Measurements from ENCODE around the gene PLSCR3. TPM values are rescaled to one million over a fixed set of nuclear protein-coding genes. Genes with fewer than 3 reads are reported as not detected.
A peak's percentile ranks its signal among the peaks of the same experiment; 100 is the strongest.

The PLSCR3 gene
- total RNA-seq (2014; rRNA removed; shearing (Covaris generic)) = 31.7 and 36.7 TPM in 2 replicates
- 78.2 and 86.6 TPM in 2 replicates for polyA plus RNA-seq (2015; cell fraction: cytosol; rRNA removed)
- polyA plus RNA-seq (2015; cell fraction: nucleus; rRNA removed) = 52.2 and 59.3 TPM in 2 replicates

DNA sequence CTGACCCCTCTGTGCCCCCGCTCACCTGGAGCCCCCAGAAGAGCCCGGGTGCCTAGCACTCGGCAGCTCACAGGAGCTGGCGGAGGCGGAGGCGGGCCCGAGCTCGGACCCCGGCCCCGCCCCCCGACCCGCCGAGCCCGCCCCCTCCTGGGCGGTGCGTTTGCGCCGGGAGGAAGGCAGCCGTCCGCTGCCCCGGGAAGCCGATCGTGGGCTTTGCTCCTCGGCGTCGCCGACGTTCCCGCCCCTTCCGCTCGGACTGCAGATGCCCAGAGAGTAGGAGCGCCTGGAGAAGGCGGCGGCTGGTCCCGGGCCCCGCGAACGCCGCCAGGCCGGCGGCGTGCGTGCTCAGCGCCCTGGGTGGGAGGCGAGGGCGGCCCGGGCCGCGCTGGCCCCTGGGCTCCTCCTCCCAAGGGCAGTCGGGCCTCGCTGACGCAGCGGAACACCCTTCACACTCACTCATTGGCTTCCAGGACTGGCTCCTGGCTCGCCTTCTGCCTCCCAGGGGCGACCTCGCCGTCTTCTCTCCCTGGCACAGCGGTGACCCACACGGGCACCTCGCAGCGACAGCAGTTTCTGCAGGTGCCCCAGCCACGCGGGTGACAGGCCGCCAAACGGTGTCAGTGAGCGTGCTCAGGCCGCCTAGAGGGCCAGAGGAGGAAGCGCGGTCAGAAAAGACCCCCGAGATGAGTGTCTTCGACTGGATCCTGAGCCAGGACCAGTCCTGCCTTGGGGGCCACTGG lies at the start of gene PLSCR3:
Gene PLSCR3 (minus strand): TSS at position 74 of the 740 bp plus-strand sequence. CDS start 415 bp downstream, outside the sequence.
- DNase-seq (ENCODE audit: low read depth) = peak; percentile 84

DNA sequence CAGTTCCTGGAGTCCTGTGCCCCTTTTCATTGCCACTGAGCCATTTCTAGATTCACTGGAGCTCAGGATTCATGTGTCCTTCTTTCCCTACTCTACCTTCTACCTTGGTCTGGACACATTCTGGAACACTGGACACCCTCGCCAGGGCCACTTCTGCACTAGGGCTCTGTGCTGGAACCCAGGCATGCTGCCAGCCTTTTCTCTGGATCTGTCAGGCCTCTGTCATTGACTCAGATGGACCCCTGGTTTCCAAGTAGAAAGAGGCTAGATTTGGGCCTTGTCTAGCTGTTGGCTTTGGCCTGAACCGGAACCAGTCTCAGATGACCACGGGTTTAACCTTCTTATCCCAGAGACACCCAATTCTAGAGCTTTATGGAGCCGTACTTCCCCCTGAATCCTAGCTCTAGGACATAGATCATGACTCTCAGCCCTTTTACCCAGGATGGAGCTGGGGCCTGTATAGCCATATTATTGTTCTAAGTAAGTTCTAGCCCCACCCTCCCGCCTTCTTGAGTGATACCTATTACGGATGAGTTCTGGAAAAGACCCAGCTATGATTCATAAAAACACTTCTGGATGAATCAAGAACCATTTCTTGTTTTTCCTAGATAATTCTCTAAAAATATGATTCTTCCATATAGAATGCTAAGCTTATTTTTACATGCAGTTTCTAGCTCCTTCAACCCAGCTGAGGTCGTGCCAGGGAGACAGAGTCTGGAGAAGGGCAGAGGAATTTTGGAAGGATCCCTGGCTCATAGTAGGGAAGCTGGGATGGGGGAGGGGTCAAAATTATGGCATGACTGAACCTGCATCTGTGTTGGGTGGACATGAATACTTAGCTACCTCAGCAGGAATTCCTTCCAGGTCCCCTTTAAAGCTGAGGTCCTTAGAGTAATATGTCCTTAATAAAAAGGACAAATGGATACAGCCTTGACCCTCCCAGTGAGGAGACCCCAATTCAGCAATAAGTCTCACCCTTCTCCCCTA lies 49.5 kb upstream of the PLSCR3 start:
- no peak for DNase-seq (ENCODE audit: low read depth)

DNA sequence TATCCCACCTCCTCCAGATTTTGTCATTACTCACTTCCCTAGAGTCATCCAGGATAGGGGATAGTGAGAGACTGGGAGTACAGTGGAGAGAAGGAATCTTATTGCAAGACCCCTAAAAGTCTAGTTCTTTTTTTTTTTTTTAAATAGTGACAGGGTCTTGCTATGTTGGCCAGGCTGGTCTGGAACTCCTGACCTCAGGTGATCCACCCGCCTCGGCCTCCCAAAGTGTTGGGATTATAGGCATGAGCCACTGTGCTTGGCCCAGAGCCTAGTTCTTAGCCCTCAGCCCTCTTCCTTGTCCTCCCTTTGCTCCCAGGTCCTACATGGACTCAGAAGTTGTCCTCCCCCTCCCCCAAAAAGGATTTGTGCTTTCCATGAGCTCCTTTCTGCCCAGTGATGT lies 47.8 kb upstream of the PLSCR3 start:
- no peak for DNase-seq (ENCODE audit: low read depth)

DNA sequence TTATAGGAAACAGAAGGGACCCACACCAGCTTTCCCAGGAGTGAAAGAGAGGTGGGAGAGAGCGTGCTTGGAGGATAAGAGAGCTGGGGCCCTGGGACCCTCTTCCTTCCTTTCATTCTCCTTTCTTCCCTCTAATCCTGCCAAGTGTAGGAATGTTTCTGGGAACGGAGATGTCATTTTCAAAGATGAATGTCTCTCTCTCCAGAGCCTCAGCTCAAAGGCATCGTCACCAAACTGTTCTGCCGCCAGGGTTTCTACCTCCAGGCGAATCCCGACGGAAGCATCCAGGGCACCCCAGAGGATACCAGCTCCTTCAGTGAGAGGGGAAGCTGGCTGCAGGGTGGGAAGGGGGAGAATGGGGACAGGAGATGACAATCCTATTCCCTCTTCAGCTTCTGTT lies 46.9 kb upstream of the PLSCR3 start:
- DNase-seq (ENCODE audit: low read depth) = no peak

DNA sequence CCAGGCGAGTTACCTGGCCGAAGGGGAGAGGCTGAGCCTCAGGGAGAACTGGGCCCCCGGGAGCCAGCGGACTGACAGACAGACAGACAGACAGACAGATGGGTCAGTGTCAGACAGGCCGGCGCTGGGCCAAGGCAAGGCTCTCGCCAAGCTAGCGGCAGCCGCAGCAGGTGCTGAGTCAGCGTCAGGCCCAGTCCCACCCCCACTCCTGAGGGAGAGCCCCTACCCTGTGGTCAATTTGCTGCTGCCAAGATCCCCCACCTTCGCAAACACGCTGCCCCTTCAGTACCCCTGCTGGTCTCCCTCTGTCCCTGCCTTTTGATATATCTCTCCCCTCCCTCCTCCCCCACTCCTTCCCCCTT lies 46.5 kb upstream of the PLSCR3 start:
- peak; percentile 29 for DNase-seq (ENCODE audit: low read depth)

DNA sequence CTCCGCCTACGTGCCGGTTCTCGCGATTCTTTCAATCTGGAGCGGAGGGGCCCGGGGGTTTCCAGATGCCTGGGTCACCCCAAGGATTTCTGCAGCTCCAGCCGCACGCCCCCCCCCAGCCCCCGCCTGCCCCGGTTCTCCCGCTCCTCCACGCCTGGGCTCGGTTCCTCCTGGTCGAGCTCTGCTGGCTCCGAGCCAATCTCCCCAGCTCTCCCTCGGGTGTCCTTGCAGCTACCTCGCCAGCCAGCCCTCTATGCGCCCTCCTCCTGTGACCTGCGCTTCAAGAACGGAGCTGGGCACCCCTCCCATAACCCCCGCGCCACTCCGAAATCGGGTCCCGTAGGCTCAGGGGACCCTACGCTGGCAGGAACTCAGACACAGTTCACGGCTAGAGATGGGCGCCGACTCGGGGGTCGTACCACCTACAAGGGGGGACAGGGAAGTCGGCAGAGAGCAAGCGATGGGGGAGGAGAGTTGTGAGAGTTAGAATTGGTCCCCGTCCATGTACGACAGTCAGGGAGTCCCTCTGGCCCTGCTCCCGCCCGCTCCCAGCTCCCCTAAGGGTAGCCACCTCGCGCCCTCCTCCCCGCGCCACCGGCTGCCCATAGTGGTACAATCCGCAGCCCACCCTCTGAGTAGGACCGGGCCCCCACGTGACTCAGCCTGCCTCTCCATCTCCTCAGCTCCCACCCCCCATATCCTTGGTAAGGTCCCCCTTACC lies 45.9 kb upstream of the PLSCR3 start:
- no peak for DNase-seq (ENCODE audit: low read depth)

DNA sequence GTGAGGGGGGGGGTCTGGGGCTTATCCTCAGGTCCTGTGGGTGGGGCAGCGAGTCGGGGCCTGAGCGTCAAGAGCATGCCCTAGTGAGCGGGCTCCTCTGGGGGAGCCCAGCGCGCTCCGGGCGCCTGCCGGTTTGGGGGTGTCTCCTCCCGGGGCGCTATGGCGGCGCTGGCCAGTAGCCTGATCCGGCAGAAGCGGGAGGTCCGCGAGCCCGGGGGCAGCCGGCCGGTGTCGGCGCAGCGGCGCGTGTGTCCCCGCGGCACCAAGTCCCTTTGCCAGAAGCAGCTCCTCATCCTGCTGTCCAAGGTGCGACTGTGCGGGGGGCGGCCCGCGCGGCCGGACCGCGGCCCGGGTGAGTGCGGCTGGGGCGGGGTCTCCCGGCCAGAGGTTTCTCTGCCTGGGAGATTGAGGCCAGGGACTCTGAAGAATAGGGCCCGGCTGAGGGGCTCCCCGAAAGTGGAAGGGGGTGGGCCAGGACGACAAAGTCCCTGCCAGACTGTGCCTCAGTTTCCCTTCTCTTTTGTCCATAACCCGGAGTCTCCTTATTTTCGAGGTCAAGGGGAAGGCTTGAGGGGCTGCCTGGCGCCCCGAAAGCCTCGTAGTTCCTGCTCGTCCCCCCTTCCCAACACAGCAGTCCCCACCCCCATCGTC lies 45.3 kb upstream of the PLSCR3 start, which contains the start of gene FGF11:
Gene FGF11 (plus strand): TSS at position 51 of the 651 bp plus-strand sequence. CDS start 109 bp downstream, at position 160.
- no peak for DNase-seq (ENCODE audit: low read depth)

DNA sequence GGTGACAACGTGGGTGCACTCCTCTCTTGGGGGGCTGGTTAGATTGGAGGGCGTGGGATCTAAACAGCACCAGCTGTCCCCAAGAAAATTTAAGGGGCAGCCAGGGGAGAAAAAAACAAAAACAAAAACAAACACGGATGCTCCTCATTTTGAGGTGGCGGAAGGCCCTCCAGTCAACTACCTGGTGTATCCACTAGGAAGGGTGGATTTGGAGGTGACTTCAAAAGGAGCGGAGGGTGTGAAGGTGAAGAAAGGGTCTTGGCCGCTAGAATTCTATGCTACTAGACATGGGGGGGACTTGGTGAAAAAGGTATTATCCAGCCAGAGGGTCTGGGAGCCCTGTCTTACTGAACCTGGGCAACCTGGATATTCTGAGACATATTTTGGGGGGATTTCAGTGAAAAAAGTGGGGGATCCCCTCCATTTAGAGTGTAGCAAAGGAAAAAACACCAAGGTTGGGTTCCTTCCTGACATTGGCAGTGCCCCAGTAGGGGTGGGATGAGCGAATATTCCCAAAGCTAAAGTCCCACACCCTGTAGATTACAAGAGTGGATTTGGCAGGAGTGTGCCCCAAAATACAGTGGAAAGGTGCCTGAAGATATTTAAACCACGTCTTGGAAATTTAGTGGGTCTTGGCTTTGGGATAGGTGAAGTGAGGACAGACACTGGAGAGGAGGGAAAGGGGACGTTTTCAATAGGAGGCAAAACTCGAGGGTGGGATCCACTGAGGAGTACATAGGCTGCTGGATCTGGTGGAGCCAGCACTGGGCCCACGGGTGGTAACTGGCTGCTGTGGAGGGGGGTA lies 44.5 kb upstream of the PLSCR3 start:
- no peak for DNase-seq (ENCODE audit: low read depth)

DNA sequence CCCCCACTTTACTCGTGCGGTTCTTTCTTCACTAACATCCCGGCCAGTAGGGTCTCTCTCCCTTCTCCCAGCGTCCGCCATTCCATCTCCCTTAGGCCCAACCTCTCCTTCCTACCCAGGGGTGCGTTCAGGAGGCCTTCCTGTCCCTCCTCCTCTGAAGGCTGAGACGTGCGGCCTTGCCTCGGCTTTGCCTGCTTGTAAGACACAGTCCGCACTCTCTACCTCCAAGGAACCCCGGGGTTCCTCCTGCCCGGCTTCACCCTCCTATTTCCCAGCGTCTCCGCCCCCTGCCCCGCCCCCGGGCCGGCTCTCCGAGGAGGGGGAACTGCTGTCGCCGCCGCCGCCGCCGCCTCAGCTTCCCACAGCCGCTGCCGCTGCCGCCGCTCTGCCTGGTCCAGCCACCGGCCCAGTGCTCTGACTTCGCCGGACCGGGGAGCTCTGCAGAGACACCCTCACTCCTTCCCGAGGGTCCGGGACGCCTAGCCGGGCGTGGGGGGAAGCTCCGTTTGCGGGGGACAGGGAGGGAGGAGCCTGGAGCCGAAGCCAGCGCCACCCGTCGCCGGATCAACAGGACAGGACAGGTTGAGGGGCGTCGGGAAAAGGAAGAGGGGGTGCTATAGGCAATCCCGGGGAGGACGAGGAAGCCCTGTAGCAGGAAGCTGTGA lies 43.8 kb upstream of the PLSCR3 start:
- no peak for DNase-seq (ENCODE audit: low read depth)

DNA sequence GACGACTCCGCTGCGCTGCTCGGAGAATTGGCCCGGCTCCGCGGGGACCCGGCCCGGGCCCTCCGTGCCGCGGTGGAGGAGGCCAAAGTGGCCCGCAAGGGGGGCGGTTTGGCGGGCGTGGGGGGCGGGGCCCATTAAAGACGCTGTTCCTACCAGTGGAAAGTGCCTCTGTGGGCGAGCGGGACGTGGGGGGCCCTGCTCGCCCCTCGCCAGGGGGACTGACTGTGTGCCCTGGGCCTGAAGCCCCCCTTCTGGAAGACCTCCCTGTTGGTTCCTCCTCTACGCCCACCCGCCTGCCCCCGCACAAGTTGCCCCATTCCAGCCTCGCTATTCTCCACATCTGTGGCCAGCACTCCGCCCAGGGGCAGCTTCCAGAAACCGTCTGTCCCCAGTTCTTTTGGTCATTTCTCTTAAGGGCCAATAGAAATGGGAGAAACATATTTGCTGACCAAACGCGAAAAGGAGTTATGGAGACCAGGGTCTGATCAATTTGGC lies 43.1 kb upstream of the PLSCR3 start:
- DNase-seq (ENCODE audit: low read depth) = no peak

DNA sequence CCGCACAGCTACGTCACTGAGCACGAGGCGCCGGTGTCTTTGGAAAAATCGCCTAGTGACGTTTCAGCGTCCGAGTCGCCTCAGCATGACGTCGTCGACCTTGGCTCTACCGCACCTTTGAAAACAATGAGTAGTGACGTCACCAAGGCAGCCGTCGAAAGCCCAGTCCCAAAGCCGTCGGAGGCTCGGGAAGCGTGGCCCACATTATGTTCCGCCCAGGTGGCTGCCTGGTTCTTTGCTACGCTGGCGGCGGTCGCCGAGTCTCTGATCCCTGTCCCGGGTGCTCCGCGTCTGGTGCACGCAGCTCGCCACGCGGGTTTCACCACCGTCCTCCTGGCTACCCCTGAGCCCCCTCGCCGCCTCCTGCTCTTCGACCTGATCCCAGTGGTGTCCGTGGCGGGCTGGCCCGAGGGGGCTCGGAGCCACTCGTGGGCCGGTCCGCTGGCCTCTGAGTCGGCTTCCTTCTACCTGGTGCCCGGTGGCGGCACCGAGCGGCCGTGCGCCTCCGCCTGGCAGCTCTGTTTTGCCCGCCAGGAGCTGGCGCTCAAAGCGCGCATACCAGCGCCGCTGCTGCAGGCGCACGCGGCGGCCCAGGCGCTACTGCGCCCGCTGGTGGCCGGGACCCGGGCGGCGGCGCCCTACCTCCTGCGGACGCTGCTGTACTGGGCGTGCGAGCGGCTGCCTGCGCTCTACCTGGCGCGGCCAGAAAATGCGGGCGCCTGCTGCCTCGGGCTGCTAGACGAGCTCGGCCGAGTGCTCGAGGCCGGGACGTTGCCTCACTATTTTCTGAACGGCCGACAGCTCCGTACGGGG lies 42.4 kb upstream of the PLSCR3 start:
- DNase-seq (ENCODE audit: low read depth) = peak; percentile 68

DNA sequence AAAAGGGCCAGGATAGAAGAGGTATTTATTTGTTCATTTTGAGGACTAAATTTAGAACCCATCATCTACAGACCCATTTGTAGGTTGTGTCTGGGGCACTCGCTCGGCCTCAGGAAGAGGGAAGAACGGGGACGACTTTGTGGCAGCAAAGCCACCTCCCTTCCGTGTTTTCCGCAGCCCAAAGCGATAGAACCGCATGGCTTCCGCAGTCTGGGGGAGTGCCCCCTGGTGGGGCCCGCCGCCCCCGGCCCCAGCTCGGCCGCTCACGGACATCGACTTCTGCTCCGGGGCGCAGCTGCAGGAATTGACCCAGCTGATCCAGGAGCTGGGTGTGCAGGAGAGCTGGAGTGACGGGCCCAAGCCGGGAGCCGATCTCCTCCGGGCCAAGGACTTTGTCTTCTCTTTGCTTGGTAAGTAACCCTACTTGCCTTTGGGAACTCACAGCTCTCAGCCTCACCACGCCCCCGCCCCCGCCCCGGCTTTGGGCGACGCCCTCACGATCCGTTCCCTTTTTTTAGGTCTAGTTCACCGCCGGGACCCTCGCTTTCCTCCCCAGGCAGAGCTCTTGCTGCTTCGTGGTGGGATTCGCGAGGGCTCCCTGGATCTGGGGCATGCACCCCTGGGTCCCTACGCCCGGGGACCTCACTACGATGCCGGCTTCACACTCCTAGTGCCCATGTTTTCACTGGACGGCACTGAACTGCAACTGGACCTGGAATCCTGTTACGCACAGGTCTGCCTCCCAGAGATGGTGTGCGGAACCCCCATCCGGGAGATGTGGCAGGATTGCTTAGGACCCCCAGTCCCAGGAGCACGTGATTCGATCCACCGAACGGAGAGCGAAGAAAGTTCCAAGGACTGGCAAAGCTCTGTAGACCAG lies 41.6 kb upstream of the PLSCR3 start:
- DNase-seq (ENCODE audit: low read depth) = no peak

DNA sequence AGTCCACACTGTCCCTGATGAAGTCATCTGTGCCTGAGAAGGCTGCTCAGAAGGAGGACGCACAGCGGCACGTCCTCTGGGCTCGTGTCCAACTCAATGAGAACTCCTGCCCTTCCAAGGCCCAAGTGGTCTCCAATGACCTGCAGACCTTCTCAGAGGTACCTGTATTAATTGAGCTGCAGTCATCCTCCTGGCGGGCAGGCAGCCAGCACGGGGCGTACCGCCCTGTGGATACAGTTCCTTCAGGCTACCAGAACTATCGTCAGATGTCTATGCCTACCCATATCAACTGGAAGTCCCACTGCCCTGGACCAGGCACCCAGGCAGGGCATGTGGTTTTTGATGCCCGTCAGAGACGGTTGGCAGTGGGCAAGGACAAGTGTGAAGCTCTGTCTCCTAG lies 38.0 kb upstream of the PLSCR3 start:
- no peak for DNase-seq (ENCODE audit: low read depth)

DNA sequence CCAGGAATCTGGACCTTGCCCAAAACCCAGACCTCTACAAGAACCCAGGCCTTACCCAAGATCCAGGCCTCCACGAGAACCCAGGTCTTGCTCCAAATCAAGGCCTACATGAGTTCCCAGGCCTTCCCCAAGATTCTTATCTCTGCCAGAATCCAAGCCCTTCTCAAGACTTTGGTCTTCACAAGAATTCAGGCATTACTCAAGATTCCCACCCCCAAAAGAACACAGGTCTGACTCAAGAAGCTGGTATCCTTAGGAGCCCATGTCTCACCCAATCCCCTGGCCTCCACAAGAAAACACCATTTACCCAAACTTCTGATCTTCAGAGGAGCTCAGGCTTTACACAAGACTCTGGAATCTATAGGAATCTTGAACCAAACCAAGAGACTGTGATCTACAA lies 36.9 kb upstream of the PLSCR3 start:
- DNase-seq (ENCODE audit: low read depth) = no peak

DNA sequence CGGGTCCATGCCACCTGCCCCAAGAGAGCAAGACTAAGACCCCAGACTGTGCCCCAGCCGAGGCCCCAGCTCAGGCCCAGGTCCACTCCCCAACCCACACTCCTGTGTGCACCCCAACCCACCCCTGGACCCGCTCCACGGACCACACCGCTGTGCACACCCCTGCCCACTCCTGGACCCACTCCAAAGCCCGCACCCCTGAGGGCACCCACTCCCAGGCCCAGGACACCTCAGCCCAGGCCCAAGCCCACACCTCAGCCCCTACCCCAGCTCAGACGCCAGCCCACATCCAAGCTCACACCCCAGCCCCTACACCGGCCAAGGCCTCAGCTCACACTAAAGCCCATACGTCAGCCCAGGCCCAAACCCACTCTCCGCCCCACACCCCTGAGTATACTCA lies 35.4 kb upstream of the PLSCR3 start:
- DNase-seq (ENCODE audit: low read depth) = no peak

DNA sequence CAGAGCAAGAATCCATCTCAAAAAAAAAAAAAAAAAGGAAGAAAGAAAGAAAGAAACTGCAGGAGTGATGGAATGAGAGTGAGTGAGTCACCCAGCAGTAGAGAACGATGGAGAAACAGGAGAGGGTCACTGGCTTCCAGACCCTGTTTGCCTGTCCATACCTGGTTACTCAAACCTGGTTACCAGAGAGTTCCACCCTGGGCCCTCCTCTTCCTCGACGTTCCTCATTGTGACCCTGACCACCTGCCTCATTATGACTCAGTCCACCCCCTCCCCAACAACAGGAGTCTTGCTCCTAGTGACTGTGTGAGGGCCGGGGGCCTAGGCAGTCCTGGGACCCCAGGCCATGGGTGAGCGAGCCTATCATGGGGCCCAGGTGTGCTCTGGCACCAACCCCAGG lies 34.2 kb upstream of the PLSCR3 start, which contains the start of gene SPEM3:
Gene SPEM3 (plus strand): TSS at position 301 of the 400 bp plus-strand sequence. CDS start 46 bp downstream, at position 347.
- DNase-seq (ENCODE audit: low read depth) = no peak

DNA sequence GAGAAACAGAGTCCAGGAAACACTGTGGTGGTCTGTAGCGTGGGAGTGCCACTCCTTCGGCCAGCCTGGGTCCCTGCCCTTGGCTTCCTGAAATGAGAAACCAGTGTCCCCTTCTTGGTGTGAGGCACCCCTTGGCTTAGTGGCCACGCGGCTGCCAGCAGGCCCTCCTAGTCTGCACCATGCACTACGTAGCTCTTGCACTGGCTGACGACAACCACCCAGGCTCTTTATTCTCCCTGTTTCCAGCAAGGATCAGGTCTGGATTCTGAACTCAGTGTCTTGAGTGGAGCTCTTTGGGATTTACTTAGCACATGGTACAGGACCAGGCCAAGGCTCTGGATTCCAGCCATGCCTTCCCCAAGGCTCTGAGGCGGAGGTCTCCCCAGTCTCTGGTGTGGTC lies 33.2 kb upstream of the PLSCR3 start:
- no peak for DNase-seq (ENCODE audit: low read depth)
